Activated CD4-positive, alpha-beta T cell treated with anti-CD3 and anti-CD28 coated beads, Interleukin-2, Interleukin-4, amounts not matched to agents 100 ng/mL and 50 ng/mL, durations not matched to agents 16 hours and 8 hours (primary cell): ENCODE results near the gene CHRNG.
"Not testable (repeated sequence)": the region's sequence is repeated elsewhere in the genome, so short reads cannot be mapped to it uniquely, and the experiment has no call there.

Experiments
- DNase-seq: peaks from one replicate; pipeline ENCODE4 v3.0.0-alpha.2; 2020; ENCODE audit warnings: low spot score

Gene CHRNG

DNA sequence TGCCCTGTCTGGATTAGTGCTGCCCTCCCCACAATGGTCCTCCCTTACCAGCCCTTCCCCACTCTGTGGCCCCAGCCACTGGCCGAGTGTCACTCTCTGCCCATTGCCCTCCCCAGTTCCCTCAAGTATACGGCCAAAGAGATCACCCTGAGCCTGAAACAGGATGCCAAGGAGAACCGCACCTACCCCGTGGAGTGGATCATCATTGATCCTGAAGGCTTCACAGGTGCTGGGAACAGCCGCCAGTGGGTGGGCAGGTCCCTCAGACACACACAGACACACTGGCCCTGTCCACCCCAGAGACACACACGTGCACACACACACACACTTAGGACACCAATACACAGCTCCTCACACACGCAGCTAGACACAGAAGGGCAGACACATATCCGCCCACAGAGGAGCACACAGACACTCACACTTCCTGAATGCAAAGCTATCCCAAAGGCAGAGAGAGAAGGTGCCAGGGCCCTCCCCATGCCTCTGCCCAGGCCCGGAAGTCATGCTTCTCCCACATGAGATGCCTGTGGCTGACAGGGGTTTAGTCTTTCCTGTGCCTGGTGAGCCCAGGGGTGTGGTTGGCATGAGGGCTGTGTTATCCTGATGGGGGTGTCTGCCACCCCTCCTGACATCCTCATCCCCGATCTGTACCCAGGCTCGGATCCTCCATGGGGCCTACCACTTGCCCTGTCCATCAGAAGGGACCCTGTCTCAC is 10.6 kb upstream of the CHRNG start:
- DNase-seq, result no peak

DNA sequence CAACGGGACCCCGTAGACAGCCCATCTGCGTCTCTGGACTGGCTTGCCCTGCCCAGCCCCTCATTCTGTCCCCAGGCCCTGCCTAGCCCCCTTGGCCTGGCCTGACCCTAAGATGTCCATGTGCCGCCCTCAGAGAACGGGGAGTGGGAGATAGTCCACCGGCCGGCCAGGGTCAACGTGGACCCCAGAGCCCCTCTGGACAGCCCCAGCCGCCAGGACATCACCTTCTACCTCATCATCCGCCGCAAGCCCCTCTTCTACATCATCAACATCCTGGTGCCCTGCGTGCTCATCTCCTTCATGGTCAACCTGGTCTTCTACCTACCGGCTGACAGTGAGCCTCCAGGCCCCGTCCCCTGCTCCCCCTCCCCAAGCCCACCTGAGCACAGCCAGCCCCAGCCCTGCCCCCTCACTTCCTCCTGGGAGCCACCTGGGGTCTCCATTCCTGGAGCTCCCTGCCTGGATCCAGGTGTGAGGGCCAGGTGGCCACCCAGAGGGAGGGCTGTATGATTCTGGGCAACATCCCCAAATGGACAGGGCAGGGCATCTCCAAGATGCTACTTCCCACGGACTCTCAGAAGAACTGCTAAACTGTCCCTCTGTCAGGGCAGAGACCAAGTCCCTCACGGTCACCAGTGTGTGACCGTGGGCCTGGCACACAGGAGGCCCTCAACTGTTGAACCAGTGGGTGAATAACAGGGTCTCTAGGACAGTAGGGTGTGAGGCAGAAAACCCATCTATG is 9.5 kb upstream of the CHRNG start:
- DNase-seq, result no peak

DNA sequence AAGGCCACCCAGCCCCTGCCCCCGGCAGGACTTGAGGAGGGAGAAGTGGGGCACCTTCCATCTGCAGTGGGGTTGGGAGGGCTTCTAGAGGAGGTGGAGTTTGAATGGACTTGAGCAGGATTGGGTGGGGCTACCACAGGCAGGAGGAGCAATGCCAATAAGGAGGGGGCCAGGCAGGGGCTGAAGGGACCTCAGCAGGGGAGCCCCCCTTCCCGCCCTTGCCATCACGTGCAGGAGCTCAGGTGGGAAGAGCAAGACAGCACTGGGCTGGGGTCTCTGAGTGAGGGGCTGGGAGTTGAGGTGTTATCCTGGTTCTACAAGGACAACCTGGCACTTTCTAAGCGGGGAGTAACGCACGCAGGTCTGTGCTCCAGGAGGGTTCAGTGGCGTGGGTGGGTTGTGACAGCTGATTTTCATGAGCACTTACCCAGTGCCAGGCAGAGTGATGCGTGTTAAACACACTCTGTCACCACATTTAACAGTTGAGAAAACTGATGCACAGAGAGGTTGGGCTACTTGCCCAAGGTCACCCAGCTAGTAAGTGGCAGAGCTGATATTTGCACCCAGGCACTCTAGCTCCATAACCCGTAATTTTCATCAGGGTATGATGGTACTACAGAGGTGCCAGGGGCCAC is 8.7 kb upstream of the CHRNG start:
- no peak for DNase-seq

DNA sequence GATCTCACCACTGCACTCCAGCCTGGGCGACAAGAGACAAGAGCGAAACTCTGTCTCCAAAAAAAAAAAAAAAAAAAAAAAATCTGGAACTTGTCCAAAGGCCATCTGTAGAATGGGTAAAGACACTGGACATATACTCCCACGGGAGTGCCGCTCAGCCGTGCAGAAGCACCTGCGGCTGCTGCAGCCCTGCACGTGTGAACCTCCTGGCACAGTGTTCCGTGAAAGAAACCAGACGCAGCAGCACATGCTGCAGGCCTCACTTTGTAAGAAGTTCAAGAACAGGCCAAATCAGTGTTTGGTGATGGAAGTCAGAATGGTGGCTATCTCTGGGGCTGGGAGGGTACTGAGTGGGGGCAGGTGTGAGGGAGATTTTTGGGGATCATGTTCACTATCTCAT is 7.1 kb upstream of the CHRNG start:
- DNase-seq, result no peak

DNA sequence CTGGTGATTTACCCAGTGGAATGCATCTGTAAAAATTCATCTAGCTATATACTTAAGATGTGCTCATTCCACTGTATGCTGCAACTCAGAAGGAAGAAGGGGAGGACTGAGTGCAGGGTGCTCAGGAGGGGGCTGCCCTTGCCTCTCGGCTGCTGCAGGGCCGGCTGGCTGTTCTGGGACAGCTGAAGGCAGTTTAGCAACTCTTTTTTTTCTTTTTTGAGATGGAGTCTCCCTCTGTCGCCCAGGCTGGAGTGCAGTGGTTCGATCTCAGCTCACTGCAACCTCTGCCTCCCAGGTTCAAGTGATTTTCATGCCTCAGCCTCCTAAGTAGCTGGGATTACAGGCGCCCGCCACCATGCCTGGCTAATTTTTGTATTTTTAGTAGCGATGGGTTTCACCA is 6.7 kb upstream of the CHRNG start:
- not testable (repeated sequence) for DNase-seq

DNA sequence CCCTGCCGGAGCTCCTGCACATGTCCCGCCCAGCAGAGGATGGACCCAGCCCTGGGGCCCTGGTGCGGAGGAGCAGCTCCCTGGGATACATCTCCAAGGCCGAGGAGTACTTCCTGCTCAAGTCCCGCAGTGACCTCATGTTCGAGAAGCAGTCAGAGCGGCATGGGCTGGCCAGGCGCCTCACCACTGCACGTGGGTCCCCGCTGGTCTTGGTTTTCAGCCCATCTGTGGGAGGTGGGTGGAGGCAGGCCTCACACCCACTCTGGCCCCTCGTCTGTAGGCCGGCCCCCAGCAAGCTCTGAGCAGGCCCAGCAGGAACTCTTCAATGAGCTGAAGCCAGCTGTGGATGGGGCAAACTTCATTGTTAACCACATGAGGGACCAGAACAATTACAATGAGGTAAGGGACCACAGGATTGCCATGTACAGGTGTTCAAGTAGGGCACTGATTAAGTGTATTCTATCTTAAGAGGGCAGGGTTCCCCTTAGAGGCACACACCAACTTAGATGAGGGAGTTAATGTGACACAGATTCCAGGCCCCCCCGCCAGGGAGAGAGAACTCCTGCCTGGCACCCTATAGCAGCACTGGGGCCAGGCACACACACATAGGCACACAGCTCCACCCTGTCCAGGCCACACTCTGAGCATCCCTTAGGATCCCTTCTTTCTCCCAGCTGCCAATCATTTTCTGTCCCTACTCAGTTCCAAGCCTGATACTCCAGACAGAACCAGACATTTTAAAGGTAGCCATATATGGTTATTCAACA is 5.4 kb upstream of the CHRNG start:
- DNase-seq, result no peak

DNA sequence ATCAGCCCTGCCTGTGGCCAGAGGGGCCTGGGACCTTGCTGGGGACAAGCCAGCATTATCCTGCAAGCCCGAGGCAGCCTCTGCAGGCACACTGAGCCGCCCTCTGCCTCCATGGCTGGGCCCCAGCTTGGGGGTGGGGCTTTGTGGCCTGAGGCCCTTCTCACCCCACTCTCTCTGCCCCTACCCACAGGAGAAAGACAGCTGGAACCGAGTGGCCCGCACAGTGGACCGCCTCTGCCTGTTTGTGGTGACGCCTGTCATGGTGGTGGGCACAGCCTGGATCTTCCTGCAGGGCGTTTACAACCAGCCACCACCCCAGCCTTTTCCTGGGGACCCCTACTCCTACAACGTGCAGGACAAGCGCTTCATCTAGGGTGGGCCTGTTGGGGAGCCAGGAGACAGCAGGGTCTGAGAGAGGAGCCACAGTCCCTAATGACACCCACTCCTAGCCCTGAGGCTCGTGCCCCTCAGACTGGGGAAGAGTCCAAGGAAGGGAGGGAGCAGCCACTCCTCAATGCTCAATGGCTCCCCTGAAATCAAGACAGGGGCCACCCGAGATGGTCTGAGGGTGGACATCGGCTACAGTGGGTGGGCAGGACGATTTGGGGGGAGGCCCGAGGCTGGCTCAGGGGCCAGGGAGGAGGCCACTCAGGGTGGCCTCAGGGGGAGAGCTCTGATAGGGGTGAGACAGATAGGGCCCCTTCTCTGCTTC is 4.4 kb upstream of the CHRNG start:
- no peak for DNase-seq

DNA sequence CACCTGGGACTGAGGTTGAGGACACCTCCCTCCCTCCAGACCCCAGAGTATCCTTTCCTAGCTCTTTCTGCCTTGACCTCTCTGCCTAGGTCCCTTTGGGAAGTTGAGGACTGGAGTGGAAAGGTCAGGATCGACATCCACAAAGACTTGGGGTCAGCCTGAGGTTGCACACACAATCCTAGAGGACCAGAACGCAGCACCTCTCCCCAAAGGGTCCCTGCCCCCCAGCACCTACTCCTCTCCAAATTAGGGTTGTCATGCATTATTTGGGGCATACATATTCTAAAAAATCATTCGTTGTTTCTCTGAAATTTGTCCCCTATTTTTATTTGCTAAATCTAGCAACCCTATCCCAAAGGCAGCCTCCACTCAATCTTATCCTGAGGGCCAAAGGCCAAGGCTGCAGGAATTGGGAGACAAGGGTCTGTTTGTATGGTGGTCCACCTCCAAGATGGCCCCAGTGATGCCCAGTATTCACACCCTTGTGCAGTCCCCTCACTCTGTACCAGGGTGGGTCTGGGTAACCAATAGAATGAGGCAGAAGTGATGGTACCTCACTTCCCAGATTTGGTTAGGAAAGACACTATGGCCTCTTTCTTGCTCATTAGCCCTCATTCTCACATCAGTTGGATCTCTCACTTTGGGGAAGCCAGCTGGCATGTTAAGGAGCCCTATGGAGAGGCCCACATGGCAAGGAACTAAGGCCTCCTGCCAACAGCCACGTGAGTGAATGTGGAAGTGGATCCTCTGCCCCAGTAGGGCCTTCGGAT is 3.5 kb upstream of the CHRNG start:
- DNase-seq, result no peak

DNA sequence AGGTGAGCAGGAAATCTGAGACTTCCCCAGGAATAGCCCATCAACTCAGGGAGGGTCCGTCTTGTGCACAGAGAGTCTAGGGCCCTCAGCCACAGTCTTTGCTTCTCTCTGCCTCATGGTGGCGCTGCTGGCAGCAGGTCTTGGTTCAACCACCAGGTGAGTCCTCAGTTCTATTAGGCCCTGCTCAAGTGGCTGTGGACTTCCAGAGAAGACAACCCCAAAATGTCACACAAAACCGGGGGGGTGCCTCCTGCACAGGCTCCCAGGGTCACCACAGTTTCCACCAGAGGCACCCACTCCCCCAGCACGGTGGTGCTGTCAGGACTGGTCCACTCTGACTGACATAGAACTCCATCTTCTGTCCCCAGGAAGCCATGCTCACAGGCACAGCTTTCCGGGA is 2.4 kb upstream of the CHRNG start:
- DNase-seq, result no peak

DNA sequence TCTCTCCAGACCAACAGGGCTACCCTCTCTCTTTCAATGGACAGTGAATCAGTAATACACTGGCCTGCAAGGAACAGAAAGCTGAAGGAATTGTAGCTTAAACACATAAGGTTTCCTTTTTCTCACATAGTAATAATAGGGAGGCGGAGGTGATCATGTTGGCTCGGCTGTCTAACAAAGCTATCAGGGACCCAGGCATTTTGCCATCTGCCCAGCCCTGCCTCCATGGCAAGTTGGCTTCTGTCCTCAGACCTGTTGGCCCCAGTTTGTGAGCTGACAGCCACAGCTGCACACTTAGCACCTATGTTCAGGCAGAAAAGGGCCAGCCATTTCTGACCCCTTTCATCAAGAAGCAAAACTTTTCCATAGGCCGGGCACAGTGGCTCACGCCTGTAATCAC is 2.0 kb upstream of the CHRNG start:
- DNase-seq, result no peak

DNA sequence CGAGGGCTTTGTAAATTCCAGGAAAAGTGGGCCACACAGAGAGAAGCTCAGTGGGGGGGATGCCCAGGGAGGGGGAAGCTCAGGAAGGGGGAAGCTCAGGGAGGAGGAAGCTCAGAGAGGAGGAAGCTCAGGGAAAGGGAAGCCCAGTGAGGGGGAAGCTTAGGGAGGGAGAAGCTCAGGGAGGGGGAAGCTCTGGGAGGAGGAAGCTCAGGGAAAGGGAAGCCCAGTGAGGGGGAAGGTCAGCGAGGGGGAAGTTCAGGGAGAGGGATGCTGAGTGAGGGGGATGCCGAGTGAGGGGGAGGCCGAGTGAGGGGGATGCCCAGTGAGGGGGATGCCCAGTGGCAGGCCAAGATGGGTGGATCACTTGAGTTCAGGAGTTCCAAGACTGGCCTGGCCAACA is 821 bp upstream of the CHRNG start:
- DNase-seq, result no peak

DNA sequence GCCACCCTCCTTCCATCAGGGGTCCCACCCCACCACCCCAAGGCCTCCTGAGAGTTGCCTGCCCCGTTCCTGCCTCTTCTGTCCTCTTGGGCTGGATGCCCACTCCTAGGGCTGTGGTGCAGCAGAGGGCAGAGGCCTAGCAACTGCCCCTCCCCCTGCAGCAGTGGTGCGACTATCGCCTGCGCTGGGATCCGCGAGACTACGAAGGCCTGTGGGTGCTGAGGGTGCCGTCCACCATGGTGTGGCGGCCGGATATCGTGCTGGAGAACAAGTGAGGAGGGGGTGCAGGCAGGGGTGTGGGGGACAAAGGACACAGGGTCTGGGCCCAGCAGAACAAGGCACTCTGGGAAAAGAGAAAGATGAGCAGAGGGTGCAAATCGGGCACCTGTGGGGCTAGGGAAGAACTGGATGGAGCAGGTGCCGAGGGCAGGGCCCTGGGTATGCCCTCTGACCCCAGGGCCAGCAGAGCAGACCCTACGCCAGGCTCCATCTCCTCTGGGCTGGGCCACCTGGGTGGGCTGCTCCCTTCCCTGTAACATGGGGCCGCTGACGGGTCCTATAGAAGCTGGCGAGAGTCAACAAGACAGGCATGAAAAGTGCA is 1.0 kb downstream of the CHRNG start:
- DNase-seq, result no peak

DNA sequence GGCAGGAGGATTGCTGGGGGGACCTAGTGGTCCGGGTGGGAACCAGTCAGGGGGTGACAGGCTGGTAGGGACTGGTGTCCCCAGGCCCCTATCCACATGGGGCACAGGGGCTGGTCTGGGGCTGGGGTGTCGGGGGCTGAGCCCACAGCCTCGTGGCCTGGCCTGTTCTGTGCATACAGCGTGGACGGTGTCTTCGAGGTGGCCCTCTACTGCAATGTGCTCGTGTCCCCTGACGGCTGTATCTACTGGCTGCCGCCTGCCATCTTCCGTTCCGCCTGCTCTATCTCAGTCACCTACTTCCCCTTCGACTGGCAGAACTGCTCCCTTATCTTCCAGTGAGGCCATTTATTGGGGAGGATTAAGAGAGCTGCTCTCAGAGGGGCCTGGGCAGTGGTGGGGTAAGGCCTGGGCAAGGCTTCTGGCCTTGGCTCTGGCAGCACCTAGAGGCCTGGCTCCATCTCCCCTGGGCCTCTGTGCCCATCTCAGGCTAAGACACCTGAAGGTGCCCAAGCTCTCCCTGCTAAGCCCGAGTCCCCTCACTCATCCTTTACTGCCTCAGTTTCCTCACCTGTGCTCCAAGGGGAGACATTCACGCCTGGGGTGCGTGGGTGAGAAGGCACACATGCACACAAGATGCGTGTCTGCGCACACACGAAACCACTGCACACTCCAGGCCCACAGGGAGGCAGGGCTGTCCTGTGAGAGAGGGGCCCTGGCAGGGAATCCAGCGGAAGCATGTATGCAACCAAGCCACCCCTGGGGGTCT is 1.9 kb downstream of the CHRNG start:
- no peak for DNase-seq

DNA sequence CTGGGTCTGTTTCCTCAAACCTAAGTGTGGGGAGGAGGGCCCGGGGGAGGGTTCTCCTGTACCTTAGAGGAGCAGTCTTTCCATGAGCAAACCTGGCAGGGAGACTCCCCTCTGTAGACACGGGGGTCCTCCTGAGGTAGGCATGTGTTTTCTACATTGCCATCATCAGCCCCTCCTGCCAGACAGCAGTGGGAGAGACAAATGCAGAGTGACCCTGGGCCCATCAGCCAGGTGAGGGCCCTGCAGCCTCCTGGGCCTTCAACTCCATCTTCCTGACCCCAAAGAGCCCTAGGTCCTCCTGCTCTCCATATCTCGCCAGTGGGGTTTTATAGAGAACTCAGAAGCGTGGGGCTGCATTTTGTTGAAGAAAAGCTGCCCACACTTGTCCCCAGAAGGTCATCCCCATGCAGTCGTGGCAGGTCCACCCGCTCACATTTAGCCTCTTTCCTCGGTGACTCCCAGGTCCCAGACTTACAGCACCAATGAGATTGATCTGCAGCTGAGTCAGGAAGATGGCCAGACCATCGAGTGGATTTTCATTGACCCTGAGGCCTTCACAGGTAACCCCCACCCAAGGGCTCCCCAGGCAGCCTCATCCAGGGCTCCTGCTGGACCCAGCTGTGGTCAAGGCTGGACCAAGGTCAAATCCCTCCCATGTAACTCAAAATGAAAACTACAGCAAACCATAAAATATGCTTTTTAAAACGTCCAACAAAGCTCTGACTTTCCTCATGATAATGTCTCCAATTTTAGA is 2.6 kb downstream of the CHRNG start:
- no peak for DNase-seq

DNA sequence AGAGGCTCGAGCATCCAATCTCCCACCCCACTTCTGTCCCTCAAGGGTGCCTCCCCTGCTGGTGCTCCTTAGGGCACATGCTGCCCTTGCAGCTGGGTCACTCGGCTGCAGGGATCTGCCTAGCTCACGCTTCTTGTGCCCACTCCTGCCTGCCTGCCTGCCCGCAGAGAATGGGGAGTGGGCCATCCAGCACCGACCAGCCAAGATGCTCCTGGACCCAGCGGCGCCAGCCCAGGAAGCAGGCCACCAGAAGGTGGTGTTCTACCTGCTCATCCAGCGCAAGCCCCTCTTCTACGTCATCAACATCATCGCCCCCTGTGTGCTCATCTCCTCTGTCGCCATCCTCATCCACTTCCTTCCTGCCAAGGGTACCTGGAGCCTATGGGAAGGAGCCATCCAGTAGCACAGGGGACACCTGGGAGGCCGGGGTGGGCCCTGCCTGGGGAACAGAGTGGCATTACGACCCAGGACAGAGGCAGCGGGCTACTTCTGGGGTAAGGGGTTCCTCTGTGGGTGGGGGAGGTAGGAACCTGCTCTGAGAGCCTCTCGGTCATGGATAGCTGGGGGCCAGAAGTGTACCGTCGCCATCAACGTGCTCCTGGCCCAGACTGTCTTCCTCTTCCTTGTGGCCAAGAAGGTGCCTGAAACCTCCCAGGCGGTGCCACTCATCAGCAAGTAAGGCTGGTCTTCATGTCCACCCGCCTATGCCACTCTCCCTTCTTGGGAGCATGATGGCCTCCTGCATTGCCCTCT is 3.4 kb downstream of the CHRNG start:
- DNase-seq, result no peak

DNA sequence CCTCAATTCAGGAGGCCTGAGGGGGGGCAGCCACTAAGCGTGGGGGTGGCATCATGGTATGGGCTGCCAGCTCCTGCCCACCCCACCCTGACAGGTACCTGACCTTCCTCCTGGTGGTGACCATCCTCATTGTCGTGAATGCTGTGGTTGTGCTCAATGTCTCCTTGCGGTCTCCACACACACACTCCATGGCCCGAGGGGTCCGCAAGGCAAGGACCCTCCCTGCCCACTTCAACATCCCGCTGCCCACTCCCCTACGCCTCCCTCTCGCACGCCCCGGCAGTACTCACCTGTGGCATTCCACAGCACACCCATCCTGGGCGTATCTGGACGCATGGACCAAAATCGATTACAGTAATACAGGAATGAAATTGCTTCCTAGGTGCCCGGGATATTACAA is 4.0 kb downstream of the CHRNG start:
- DNase-seq, result no peak

DNA sequence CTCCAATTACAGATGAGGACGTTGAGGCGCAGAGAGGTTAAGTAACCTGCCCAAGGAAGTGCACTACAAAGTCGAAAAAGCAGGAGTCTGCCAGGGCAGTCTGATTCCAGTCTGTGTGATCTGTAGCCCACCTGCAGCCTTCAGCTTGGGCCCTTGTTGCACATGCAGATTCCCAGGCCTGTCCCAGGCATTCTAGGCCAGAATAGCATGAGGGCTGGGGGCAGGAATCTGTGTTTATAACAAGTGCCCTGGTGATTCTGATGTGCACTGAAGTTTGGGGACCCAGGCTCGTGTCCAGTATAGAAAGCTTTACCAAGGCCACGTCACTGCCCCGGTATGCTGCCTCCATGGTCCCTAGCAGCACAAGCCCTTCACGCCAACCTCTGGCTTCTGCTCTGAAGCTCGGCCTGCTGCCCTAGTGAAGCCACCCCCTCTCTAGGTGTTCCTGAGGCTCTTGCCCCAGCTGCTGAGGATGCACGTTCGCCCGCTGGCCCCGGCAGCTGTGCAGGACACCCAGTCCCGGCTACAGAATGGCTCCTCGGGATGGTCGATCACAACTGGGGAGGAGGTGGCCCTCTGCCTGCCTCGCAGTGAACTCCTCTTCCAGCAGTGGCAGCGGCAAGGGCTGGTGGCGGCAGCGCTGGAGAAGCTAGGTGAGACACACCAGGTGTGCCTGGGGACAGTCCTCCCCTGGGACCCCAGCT is 4.6 kb downstream of the CHRNG start:
- DNase-seq, result no peak

DNA sequence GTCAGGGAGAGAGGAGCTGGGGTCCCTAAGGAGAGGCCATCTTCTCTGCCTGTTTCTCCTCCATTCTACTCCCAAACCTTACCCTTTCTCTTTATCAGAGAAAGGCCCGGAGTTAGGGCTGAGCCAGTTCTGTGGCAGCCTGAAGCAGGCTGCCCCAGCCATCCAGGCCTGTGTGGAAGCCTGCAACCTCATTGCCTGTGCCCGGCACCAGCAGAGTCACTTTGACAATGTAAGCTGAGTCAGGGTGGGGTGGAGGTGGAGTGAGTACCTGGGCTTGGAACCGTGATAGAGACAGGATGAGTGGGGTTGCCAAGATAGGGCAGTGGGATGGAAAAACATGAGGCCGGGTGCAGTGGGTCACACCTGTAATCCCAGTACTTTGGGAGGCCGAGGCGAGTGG is 5.2 kb downstream of the CHRNG start:
- no peak for DNase-seq
